MCF 10A (cell line): ENCODE measurements around the gene GJB6. TPM values are rescaled to one million over a fixed set of nuclear protein-coding genes. Genes with fewer than 3 reads are reported as not detected.

Source experiments
- BruUV-seq: library from RNA; stranded (reverse); fragments of 400-500 nt; replicated peaks from 2 replicates; lab custom pipeline; 2021; lab: Mats Ljungman, UMichigan
- CTCF ChIA-PET: fragments of 300-600 bp; sonication (Branson Sonifier 250); formaldehyde crosslinking; extraction: SDS; loops from one replicate; lab custom pipeline; 2021; ENCODE audit warnings: antibody characterized with exemption, inconsistent platforms; lab: Yijun Ruan, JAX
- POLR2A ChIA-PET: fragments of 300-600, 350-650 bp; sonication (Branson Sonifier 250); formaldehyde crosslinking; extraction: SDS; loops from one replicate; lab custom pipeline; 2020; ENCODE audit warnings: antibody characterized with exemption, inconsistent platforms; lab: Yijun Ruan, JAX
- DNase-seq: peaks from one replicate; pipeline ENCODE4 v3.0.0-alpha.2; 2018; ENCODE audit not compliant: unreplicated experiment
- H3K27ac Mint-ChIP-seq: one replicate; pipeline ENCODE4 v1.8.0; 2022; ENCODE audit warnings: mild to moderate bottlenecking, low read depth, mixed read lengths; ENCODE audit not compliant: unreplicated experiment
- H3K27me3 Mint-ChIP-seq: one replicate; pipeline ENCODE4 v1.8.0; 2022; ENCODE audit warnings: mixed read lengths; ENCODE audit not compliant: insufficient read depth, unreplicated experiment
- H3K36me3 Mint-ChIP-seq: one replicate; pipeline ENCODE4 v1.8.0; 2022; ENCODE audit warnings: mild to moderate bottlenecking, moderate library complexity, mixed read lengths; ENCODE audit not compliant: insufficient read depth, unreplicated experiment
- H3K4me1 Mint-ChIP-seq: one replicate; pipeline ENCODE4 v1.8.0; 2022; ENCODE audit warnings: mixed read lengths; ENCODE audit not compliant: insufficient read depth, unreplicated experiment
- H3K4me3 Mint-ChIP-seq: one replicate; pipeline ENCODE4 v1.8.0; 2022; ENCODE audit warnings: mild to moderate bottlenecking, moderate library complexity, mixed read lengths; ENCODE audit not compliant: unreplicated experiment
- H3K9me3 Mint-ChIP-seq: one replicate; pipeline ENCODE4 v1.8.0; 2022; ENCODE audit warnings: mixed read lengths; ENCODE audit not compliant: unreplicated experiment
- intact Hi-C: fragments of 100-400 bp; cut with micrococcal nuclease; formaldehyde crosslinking; loops from 2 replicates; pipeline ENCODE4 v1.14.1; 2022
- total RNA-seq: library from RNA; stranded (reverse); gene quantifications from 2 replicates; pipeline ENCODE4 v1.2.3, GENCODE V29; 2022
- TF ChIP-seq, protein P1 (sequence below): fragments of 200-600 bp; IDR thresholded peaks from one replicate; pipeline ENCODE4 v1.8.0; 2022; ENCODE audit warnings: antibody characterized with exemption, mild to moderate bottlenecking; ENCODE audit not compliant: unreplicated experiment

GJB6 gene
- total RNA-seq, 1 experiment from 2014 or later = not detected

DNA sequence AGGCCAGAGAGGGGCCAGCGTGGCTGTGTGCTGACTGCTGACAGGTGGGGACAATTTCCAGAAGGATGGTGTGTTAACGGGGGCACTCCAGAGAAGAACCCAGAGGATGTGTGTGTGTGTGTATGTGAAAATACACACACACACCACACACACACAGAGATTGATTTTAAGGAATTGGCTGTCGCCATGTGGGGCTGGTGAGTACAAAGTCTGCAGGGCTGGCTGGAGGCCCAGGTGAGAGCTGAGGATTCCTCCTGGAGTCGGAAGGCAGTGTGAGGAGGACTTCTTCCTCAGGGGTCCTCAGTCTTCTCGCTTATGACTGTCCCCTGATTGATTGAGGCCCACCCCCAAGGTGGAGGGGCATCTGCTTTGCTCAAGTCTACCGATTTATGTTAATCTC, 7.6 kb upstream of the GJB6 start:
- BruUV-seq = no TSS peak
- H3K4me3 Mint-ChIP-seq = no peak overlapping the region
- TF ChIP-seq, protein P1, sequence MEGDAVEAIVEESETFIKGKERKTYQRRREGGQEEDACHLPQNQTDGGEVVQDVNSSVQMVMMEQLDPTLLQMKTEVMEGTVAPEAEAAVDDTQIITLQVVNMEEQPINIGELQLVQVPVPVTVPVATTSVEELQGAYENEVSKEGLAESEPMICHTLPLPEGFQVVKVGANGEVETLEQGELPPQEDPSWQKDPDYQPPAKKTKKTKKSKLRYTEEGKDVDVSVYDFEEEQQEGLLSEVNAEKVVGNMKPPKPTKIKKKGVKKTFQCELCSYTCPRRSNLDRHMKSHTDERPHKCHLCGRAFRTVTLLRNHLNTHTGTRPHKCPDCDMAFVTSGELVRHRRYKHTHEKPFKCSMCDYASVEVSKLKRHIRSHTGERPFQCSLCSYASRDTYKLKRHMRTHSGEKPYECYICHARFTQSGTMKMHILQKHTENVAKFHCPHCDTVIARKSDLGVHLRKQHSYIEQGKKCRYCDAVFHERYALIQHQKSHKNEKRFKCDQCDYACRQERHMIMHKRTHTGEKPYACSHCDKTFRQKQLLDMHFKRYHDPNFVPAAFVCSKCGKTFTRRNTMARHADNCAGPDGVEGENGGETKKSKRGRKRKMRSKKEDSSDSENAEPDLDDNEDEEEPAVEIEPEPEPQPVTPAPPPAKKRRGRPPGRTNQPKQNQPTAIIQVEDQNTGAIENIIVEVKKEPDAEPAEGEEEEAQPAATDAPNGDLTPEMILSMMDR = no peak
- no peak for DNase-seq
- no peak overlapping the region for H3K27ac Mint-ChIP-seq
- H3K36me3 Mint-ChIP-seq = peaks cover 9% of the 10 kb centered on the region
- H3K4me1 Mint-ChIP-seq = no peaks in the 10 kb centered on the region
- peaks cover 7% of the 10 kb centered on the region for H3K9me3 Mint-ChIP-seq
- no peaks in the 10 kb centered on the region for H3K27me3 Mint-ChIP-seq
- POLR2A ChIA-PET = no interaction called here
- intact Hi-C loops = no loop called here
- CTCF ChIA-PET = no interaction called here

DNA sequence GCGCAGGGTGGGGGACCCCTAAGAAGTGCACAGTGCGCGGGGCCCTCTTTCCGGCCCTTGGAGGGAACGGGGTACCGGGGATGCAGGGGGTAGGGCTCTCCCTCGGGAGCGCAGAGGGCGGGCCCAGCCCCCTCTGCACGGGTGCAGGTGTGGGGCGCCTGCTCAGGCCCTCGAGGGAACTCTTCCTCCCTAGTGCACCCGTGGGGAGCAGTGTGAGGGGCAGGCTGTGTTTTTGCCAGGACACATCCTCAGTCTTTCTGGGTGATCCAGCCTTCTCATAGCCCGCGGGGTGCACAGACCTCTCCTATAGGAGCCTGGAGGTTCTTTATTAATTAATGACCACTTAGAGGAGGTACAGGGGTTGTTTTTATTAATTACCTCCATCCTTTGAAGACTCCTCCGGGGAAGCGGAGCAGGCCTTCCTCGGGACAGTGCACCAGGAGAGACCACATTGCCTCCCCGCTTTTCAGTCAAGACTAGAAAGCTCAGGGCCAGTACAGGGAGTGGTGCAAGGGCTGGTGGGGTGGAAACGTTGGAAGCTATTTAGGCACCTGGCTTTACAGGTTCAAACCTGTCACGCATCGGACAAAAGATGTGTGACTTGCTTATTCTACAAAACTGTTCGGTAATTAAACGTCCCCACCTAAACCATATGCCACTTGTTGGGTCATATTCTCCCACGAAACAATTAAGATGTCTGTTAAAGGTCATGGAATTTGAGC, 598 bp upstream of the GJB6 start:
- Mint-ChIP-seq H3K27ac (no peak overlapping the region), H3K36me3 (no peaks in the 10 kb centered on the region), H3K27me3 (no peaks in the 10 kb centered on the region), H3K4me1 (no peaks in the 10 kb centered on the region), H3K9me3 (no peaks in the 10 kb centered on the region), H3K4me3 (no peak overlapping the region)
- TF ChIP-seq, protein P1 = no peak
- ChIA-PET CTCF (interaction anchor here (0.6 kb wide), 3 partner anchors 30 to 280 kb away, joined by 3 to 4 read pairs (median 3); no protein-coding TSS in a partner anchor), POLR2A (no interaction called here)
- no peak for DNase-seq
- no TSS peak for BruUV-seq
- intact Hi-C loops = no loop called here

DNA sequence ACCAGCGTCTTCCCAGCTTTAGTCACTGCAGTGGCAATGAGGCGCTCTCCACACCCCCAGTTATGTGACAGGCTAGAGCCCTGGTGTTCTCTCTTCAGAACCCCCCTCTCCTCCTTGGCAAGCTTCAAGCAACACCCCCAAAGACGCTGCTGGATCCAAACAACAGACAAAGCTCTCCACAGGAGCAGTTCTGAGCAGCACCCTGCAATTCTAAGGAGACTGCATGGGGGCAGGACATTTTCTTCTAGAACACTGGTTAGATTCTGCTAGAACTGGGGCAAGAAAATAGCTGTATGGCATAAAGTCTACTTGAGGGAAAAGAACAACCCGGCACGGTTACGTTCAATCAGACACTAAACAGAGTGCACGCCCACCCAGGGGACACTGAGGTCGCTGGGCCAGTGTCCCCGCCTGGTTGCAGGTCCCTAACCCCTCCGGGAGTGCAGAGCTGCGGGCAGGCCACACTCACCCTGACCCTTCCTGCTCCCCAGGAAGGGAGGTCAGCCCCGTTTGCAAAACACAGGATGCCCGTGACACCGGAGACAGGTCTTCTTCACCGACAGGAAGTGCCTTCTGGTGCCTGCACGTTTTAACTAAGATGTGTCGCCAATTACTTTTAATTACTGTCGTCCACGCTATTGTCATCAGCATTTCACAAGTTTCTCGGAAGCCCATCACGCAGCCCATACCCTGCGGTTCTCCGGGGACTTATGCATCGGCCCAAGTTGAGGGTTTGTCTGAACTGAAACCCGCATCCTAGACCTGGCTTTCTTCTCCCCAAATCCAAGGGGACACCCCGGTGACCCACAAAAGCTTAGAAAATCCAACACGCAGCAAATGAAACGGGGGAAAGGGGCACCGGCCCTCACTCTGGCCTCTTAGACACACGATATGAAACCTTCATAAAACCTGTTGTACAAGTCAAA, 943 bp downstream of the GJB6 start:
- intact Hi-C loops = no loop called here
- no peaks in the 10 kb centered on the region for H3K9me3 Mint-ChIP-seq
- TF ChIP-seq, protein P1 = no peak
- H3K27me3 Mint-ChIP-seq = no peaks in the 10 kb centered on the region
- BruUV-seq = no TSS peak
- no peak overlapping the region for H3K27ac Mint-ChIP-seq
- CTCF ChIA-PET = interaction anchor here (0.9 kb wide), 1 partner anchor 34 kb away, joined by 6 read pairs; no protein-coding TSS in a partner anchor
- no peak for DNase-seq
- H3K36me3 Mint-ChIP-seq = no peaks in the 10 kb centered on the region
- no peak overlapping the region for H3K4me3 Mint-ChIP-seq
- no peaks in the 10 kb centered on the region for H3K4me1 Mint-ChIP-seq
- POLR2A ChIA-PET = no interaction called here

DNA sequence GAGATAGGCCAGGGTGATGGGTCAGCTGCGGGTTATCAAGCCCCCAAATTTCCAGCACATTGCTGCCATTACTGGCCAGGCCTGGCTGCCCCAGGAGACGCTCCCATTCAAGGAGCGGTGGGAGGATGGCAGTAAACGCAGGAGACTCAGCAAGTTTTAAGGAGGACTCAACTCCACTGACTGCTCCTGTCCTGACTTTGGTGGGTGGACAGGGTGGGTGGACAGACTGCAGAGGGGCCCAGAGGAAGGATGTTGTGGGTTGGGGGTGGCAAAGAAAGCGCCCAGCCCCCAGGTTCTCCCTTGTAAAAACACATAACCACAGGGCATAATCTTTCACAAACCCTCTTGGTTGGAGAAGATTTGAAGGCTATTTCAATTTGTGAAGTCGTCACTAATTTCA, 4.4 kb downstream of the GJB6 start:
- Mint-ChIP-seq H3K4me3 (no peak overlapping the region), H3K9me3 (no peaks in the 10 kb centered on the region), H3K4me1 (no peaks in the 10 kb centered on the region), H3K27ac (peak overlapping the region; percentile 39), H3K36me3 (no peaks in the 10 kb centered on the region), H3K27me3 (no peaks in the 10 kb centered on the region)
- ChIA-PET POLR2A (no interaction called here), CTCF (interaction anchor here (0.6 to 1.1 kb wide), 3 partner anchors 30 to 185 kb away, joined by 3 to 4 read pairs (median 3); no protein-coding TSS in a partner anchor)
- intact Hi-C loops = no loop called here
- no peak for DNase-seq
- TF ChIP-seq, protein P1 = no peak
- no TSS peak for BruUV-seq
